T-helper 1 cell treated with Interleukin-12 subunit alpha and Interleukin-12 subunit beta and Interleukin-4 antibody, amounts not matched to agents 30 ng/mL and 1 ng/mL, for 36 hours (primary cell): ENCODE data around the gene CELF2. TPM values are rescaled to one million over a fixed set of nuclear protein-coding genes. Genes with fewer than 3 reads are reported as not detected.

Experiments
- intact Hi-C: fragments of 100-400 bp; cut with micrococcal nuclease; formaldehyde crosslinking; loops from one replicate; pipeline ENCODE4 v1.15.1; 2024
- total RNA-seq: library from RNA; stranded (reverse); gene quantifications from 2 replicates; pipeline ENCODE4 v1.2.3, GENCODE V29; 2022

The CELF2 gene
- total RNA-seq, 1 donor from 2014 or later: 155 TPM

- intact Hi-C loops: no loop called here
Observed at GRCh38 chr10:11191678-11192077, 174.0 kb downstream of the CELF2 start.

GRCh38 chr10:11192304-11193000 lies 174.8 kb downstream of the CELF2 start:
- intact Hi-C loops: no loop called here

GRCh38 chr10:11193001-11193551 lies 175.4 kb downstream of the CELF2 start:
- intact Hi-C loops: no loop called here

GRCh38 chr10:11194859-11195586 lies 177.4 kb downstream of the CELF2 start:
- intact Hi-C loops: no loop called here

- intact Hi-C loops: no loop called here
Observed at GRCh38 chr10:11195623-11196022, 178.0 kb downstream of the CELF2 start.

GRCh38 chr10:11197266-11197712 lies 179.6 kb downstream of the CELF2 start:
- intact Hi-C loops: no loop called here

GRCh38 chr10:11197878-11198277 lies 180.2 kb downstream of the CELF2 start:
- intact Hi-C loops: no loop called here

- intact Hi-C loops: no loop called here
Observed at GRCh38 chr10:11201911-11202310, 184.2 kb downstream of the CELF2 start.

- intact Hi-C loops: no loop called here
Observed at GRCh38 chr10:11204351-11204942, 186.8 kb downstream of the CELF2 start.

- intact Hi-C loops: no loop called here
Observed at GRCh38 chr10:11205030-11205772, 187.5 kb downstream of the CELF2 start.

- intact Hi-C loops: no loop called here
Observed at GRCh38 chr10:11206676-11207559, 189.2 kb downstream of the CELF2 start.

GRCh38 chr10:11207560-11207844 lies 189.8 kb downstream of the CELF2 start:
- intact Hi-C loops: no loop called here

- intact Hi-C loops: loop anchor here (1.0 kb wide), 1 partner anchor 8 kb away; no protein-coding TSS in a partner anchor
Observed at GRCh38 chr10:11208243-11208642, 190.6 kb downstream of the CELF2 start.

GRCh38 chr10:11208908-11209829 lies 191.5 kb downstream of the CELF2 start:
- intact Hi-C loops: loop anchor here (1.0 kb wide), 4 partner anchors 9 to 26 kb away; no protein-coding TSS in a partner anchor

- intact Hi-C loops: loop anchor here (1.0 to 5.0 kb wide), 4 partner anchors 8 to 33 kb away; no protein-coding TSS in a partner anchor
Observed at GRCh38 chr10:11209830-11210181, 192.1 kb downstream of the CELF2 start.

GRCh38 chr10:11210211-11210922 lies 192.7 kb downstream of the CELF2 start:
- intact Hi-C loops: loop anchor here (5.0 kb wide), 1 partner anchor 33 kb away; no protein-coding TSS in a partner anchor

GRCh38 chr10:11212288-11213085 lies 194.8 kb downstream of the CELF2 start:
- intact Hi-C loops: loop anchor here (5.0 kb wide), 1 partner anchor 35 kb away; no protein-coding TSS in a partner anchor

GRCh38 chr10:11213137-11213536 lies 195.5 kb downstream of the CELF2 start:
- intact Hi-C loops: loop anchor here (5.0 kb wide), 1 partner anchor 36 kb away; no protein-coding TSS in a partner anchor
